GM21360 (cell line): ENCODE measurements around the gene TAX1BP3.

Source experiments
- ATAC-seq: cut with Tn5 transposase; IDR thresholded peaks from one replicate; pipeline ENCODE4 v1.9.1; 2021; ENCODE audit warnings: mild to moderate bottlenecking, moderate library complexity; ENCODE audit not compliant: unreplicated experiment

The TAX1BP3 gene

DNA sequence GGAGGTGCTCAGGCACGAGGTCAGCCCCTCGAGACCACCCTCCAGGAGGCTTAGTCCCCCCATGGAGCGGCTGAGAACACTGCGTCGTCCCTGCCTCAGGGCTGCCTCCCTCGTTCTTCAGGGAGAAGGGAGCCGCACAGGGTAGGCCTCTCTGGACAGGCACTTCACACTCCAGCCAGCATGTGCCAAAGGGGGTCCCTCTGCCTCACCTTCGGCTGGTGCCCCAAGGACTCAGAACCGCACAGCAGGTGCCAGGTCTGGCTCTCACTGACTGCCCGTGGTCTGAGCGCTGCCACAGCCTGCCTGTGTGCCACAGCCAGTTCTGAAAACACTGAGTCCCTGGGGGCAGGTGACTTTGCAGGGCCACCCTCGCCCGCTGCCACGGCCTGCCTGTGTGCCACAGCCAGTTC is 20.5 kb upstream of the TAX1BP3 start:
- no peak for ATAC-seq

DNA sequence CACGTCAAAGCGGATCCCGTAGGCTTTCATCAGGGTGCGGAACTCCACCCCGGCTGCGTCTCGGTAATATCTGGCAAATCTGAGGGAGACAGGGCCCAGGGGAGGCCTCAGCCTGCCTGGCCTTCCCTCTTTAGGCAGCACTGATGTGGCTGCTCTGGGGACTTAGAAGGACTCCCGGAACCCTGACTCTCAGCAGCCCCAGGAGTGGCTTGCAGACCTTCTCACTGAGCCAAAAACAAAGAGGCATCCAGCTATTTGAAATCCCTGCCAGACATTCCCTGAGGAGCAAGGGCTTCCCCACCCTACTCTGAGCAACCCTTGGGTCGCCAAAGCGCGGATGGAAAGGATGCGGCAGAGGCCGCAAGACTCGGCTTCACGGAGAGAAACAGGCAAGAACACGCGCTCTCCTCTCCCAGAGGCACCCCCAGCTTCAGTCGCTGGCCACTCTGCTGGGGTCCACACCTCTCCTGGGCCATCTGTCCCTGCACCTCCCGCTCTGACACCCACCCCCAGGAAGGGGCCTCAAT is 19.7 kb upstream of the TAX1BP3 start:
- no peak for ATAC-seq

DNA sequence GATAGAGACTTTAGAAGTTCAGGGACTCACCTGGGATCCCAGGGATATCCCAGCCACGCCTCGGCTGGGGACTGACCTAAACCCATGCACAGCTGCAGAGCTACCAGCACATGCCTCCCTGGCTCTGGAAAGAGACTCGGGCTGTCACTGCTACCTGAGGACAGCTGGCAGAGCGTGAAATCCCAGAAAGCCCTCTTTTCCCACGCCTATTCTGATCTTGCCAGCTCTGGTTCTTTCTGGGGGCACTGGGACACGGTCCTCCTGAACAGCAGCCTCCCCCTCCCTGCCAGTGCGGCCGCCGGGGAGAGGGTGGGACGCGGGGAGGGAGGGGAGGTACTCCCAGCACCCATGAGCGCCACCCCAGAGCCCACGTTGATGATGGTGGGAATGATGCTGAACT is 16.8 kb upstream of the TAX1BP3 start:
- no peak for ATAC-seq

DNA sequence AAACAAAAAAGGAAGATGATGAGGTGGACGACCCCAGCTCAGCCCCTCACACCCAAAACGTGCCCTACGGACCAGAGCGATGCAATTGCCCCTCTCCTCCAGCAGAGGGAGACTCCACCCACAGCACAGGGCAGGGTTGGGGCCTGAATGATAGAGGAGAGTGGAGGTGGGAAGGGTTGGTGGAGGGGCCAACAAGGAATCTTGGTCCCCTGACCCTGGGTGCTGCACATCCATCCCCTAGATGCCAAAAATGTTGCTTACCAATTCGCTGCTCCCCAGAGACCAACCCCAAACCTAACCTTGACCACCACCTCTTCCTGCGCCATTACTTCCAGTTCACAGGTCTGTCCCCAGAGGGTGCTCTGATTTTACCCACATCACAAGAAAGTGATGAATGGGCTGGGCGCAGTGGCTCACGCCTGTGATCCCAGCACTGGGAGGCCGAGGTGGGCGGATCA is 14.7 kb upstream of the TAX1BP3 start:
- ATAC-seq, result no peak

DNA sequence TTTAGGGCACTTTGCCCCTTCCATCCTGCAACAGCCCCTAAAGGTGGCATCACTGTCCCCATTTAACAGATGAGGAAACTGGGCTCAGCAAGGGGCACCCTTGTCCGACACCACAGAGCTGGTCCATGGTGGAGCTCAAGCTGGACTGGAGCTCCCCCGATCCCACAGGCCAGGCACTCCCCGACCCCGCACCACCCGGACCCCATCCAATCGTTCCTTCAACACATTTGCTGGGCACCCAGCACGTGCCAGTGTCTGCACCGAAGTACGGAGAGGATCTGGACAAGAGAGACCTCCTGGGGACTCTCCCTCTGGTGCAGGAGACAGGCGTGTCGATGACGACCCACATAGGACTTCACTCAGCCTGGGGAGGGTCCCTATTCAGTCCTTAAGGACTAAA is 13.7 kb upstream of the TAX1BP3 start:
- no peak for ATAC-seq

DNA sequence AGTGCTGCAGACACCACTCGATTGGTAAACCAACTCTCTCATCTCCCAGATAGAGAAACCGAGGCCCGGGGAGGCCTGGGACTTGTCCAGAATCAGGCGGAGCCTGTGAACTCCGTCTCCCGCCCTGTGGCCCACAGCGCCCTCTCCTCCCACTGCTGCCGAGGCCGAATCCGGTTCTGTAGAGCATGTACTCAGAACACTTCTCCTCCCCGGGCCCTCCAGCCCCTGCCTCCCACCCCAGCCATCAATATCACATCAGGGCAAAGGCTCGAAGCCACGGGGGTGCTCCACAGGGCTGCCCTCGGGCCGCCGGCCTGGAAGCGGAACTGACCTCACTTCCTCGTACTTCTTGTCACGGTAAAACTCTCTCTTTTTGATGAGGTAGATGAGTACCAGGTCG is 13.2 kb upstream of the TAX1BP3 start:
- no peak for ATAC-seq

DNA sequence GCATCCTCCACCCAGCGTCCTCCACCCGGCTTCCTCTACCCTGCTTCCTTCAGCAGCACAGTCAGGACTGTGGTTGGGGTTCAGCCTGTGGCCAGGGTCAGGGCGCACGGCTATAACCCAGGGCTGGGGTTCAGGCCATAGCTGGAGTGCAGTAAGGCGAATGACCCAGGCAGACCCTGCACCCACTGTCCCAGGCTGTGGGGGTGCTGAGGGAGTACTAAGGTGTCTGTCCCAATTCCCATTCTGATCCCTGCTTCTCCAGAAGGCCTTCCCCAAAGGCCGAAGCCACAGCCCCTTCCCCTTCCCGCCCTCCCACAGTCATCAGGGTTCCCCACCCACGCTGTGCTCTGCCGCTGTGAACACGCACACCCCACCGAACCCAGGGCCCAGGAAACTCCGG is 12.7 kb upstream of the TAX1BP3 start:
- ATAC-seq, result no peak

DNA sequence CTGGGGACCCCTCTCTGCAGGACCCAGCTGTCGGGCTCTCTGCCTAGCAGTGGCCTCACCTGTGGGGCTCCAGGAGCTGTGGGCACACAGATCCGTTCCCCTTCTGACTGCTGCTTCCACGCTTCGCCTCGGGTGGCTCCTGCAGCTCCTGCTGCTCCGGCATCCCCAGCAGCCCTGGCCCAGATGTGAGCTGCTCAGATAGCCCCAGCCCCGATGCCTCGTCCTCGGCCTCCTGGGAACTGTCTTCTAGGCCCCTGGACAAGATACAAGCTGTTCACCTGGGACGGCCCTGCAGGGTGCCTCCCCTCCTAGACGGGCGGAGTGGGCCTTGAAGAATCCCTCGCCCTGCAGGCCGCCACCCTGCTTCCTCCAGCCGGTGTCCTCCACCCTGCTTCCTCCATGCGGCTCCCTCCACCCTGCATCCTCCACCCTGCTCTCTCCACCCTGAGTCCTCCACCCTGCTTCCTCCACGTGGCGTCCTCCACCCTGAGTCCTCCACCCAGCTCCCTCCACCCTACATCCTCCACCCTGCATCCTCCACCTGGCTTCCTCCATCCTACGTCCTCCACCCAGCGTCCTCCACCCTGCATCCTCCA is 11.3 kb upstream of the TAX1BP3 start:
- ATAC-seq, result no peak

DNA sequence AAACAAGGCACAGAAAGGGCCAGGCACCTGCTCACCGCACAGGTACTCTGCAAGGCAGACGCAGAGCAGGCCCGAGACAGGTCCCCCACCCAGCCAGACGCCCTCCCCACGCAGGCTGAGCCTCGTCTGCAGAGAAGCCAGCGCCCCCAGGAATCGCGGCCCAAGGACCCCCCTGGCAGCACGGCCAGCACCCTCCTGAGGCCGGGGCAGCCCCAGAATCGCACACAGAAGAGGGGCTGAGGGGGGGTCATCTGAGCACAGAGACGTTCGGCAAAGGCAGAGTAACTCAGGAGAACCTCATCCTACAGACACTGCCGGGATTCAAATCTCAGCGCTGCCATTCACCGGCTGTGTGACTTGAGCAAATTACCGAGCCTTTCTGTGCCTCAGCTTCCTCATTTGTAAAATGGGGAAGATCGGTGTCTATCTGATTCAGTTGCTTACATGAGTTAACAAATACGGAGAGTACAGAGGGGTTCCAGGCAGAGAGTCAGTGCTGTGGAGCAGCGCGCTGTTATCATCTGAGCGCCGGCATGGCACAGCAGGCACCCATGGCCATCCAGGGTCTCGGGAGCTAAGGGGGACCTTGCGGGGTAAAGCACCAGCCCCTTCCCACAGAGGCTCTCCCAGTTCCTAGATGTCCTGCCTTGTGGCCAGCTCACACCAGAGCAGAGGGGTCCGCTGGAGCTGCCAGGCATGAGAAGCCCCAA is 10.6 kb upstream of the TAX1BP3 start:
- no peak for ATAC-seq

DNA sequence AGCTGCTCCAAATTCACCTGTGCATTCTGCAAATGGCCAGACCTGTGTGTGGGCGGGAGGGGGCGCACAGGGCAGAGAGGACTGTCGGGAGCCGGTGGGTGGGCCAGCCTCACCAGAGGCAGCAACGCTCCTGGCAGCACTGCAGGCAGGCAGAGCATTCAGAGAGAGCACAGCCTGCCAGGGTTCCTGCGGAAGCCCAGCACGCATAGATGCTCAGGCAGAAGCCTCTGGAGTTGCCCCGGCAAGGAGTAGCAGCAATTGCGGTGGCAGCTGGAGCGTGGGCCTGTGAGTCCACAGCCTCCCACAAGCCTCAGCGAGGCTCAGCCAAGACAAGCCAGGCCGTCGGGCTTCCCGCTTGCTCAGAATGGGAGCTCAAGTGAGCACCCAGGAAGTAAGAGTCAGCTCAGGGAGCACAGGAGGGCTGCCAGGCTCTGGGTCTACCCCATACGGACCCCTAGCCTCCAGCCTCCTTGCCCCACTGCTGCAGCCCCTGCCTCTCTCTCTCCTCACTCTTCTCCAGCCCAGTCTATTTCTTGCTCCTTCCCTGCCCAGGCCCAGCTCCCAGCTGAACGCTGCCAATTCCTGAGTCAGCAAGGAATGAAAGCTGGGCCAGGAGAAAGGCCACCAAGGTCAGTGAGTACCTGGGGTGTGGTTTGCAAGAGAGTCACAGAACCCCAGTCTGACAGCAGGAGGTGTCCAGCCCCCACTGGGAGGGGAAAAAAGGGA is 9.9 kb upstream of the TAX1BP3 start:
- no peak for ATAC-seq

DNA sequence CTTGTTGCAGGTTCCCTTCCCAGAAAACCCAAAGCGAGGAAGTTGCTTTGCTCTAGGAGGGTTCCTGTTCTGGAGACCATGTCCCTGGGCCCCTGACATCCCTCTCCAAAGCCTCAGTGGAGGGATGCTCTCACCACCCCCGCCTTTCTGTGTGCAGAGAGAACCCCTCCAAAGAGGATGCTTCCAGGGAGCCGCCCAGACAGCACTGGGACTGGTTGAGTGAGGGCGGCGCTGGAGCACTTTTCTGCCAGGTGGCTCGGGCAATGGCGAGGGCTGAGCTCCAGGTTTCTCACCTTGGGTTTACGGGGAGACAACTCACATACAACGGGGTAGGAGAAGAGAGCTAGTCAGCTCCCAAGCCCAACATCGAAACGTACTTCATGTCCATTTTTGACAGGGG is 7.5 kb upstream of the TAX1BP3 start:
- no peak for ATAC-seq

DNA sequence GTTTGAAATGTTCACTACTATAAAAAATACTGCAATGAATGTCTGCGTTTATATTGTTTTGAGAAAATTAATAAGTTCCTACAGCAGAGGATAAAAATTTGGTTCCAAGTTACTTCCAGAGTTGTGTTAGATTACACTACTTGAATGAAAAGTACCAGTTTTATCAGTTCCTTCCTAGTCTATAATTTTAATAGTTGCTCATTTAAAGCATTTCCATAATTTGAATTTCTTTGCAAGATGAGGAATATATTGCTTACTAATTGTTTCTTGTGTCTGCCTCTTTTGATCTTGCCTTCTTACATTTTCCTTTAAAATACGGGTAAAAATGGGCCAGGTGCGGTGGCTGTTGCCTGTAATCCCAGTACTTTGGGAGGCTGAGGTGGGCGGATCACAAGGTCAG is 4.2 kb upstream of the TAX1BP3 start:
- no peak for ATAC-seq

DNA sequence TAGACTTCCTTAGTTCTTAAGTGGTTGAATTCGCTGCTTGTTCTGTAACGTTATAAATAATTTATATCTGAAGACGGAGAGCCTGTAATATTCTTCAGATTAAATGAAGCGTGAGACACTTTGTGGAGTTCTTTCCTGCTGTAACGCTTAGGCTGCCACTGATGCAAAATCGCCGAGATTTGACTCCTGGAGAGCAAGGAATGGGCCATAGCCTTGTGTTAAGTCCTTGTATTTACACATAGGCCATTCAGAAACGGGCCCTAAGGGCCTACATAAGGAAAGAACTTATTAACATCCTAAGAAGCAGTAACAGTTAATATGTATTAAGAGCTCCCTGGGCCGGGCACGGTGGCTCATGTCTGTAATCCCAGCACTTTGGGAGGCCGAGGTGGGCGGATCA is 1.2 kb upstream of the TAX1BP3 start:
- no peak for ATAC-seq

DNA sequence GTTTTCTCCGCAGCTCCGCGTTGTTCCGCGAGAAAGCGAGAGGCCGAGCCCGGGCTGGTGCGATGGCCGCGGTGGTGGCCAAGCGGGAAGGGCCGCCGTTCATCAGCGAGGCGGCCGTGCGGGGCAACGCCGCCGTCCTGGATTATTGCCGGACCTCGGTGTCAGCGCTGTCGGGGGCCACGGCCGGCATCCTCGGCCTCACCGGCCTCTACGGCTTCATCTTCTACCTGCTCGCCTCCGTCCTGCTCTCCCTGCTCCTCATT is 638 bp upstream of the TAX1BP3 start:
- no peak for ATAC-seq

DNA sequence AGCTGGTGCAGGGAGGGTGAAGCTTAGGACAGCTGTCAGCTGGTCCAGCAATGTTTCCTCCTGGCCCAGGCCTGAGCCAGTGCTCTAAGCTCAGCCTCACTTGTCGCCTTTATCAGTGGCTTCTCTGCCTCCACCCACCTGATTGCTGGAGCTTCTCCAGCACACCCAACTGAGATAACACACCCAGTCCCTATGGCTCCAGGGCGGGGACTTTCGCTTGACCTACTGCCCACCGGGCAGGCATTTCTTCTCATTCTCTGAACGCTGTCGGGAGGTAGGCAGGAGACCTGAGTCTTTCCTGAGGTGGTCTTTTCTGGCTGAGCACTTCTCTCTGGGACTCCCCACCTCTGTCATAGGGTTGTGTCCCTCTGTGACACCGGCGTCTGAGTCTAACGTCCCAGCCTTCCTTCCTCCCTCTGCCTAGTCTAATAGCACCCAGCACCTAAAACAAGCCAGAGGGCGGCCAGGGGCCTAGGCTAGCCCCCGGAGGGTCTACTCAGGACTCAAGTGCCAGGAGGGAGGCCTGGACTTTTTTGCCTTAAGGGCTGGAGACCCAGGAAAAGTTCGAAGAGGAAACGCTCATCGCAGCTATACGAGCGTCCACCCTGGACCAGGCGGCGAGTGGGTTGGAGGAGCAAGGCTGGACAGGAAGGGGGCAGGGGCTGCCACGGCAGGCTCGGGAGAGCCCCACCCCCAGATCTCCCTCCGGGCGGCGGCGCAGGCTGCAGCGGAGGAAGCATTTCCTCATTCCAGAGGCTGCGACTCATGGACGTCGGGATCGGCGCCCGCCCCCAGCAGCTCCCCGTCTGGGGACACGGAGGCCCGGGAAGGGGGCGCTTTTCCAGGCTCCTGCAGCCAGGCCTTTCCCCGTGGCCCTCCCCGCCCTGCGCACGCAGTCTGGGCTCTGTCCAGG is 756 bp downstream of the TAX1BP3 start:
- peak; percentile 7 for ATAC-seq

DNA sequence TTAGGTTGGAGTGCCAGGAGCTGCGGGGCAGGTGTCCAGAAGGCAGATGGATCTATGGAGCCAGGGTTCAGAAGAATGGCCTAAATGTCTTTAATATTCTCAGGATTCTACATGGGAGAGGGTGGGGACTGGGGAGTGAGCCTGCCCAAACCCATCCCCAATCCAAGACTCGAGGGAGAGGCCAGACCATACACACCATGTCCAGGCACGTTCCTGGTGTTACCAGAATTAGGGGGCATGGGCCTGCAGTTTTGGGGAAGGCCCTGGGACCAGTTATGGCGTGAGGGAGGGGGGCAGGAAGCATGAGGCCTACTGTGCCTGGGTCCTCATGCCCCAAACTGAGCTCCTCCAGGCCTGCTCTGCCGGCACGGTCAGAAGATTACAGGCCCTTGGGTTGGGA is 1.9 kb downstream of the TAX1BP3 start:
- ATAC-seq, result no peak

DNA sequence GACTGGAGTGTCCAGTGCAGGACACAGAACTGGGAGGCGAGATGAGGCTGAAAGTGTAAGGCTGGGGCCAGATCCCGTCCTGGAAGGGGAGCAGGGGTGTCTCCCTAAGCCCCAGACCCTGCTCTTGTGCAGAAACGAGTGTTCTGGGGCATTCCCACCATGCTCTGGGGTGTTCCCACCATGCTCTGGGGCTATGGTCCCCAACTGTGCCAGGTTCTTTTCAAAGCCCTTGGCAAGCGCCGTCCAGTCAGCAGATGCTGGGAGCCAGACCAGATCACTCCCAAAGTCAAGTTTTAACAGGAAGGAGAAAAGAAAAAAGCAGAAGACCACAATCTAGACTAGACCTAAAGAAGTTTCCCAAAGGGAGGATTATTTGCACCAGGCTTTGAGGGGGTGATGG is 2.5 kb downstream of the TAX1BP3 start:
- no peak for ATAC-seq

DNA sequence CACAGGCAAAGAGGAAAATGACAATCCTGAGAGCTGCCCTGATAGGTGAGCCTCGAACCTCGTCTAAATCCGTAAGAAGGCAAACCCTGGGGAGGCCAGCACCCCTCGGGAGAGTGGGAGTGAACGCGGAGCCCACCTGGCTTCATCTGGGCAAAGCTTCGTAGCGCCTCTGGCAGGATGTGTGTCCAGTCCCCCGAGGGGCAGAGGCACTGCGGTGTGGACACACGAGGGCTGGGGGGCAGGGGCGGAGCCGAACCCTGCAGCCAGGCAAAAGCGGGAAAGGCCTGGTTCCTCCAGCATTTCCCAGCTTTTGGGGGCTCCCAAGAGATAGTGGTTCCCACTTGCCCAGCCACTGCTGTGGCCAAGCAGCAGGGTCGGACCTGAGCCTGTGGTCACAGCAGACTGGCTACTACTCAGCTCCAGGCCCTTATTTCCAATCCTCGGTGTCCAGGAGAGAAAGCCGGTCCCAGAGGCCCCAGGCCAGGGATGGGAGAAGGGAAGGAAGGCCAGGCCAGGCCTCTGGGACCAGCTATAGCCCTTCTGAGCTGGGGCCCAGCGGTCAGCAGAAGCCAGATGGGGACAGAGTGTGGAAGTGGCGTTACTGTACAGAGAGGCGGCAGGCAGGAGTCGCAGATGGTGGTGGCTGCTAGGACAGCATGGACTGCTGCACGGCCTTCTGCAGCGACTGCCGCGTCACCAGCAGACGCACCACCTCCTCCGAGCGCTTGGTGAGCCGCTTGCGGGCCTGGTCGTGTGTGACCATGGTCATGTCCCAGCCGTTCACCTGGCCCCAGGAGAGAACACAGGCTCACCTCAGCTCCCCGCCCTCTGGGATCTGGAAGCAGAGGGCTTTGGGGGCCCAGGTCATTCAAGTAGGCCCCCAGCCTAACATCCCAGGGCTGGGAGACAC is 5.0 kb downstream of the TAX1BP3 start:
- ATAC-seq, result no peak

DNA sequence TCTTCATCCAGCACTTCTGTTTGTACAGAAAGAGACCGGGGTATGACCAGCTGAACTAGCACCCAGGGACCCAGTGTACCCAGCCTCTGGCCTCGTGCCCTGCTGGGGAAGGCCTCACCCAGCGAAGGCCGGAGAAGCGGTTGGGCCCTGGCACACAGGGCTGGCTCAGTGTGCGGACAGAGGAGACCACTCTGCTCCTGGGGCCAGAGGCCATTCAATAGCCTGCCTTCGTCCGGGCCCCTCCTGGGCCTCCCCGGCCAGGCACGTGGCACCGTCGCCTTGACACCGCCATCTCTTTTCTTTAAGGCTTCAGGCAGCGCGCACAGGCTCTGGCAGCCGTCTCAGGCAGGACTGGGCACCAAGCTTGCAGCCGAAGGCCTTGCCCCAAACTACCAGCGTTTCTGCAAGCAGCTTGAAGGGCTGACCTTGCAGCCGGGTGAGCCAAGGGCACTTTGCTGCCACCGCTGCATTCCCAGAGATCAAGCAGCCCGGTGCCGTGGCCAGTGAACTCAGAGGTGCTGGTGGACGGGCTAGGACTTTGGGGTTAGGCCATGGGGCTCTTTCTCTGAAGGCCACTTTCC is 8.0 kb downstream of the TAX1BP3 start:
- no peak for ATAC-seq
